H9 (cell line): ENCODE data around the gene GABBR2. TPM values are rescaled to one million over a fixed set of nuclear protein-coding genes. Genes with fewer than 3 reads are reported as not detected.

ENCODE experiments used
- DNase-seq: peaks from one replicate; pipeline ENCODE4 v3.0.0-alpha.2; 2017
- H2AFZ ChIP-seq: one replicate; pipeline ENCODE4 v1.6.1; 2013; ENCODE audit warnings: mild to moderate bottlenecking, low read length, control low read depth, moderate library complexity
- H2AK5ac ChIP-seq: 2 replicates; pipeline ENCODE4 v1.6.1; 2013; ENCODE audit warnings: low read length, control low read depth, mixed read lengths; ENCODE audit not compliant: insufficient read length
- H2BK120ac ChIP-seq: one replicate; pipeline ENCODE4 v1.6.1; 2013; ENCODE audit warnings: low read depth, mild to moderate bottlenecking, low read length, control low read depth, inconsistent platforms; ENCODE audit not compliant: poor library complexity, severe bottlenecking
- H2BK12ac ChIP-seq: 2 replicates; pipeline ENCODE4 v1.6.1; 2013; ENCODE audit warnings: low read length, control low read depth, mixed read lengths, low read depth; ENCODE audit not compliant: insufficient read length
- H2BK15ac ChIP-seq: 2 replicates; pipeline ENCODE4 v1.6.1; 2013; ENCODE audit warnings: low read depth, low read length, control low read depth
- H2BK20ac ChIP-seq: one replicate; pipeline ENCODE4 v1.6.1; 2013; ENCODE audit warnings: low read depth, mild to moderate bottlenecking, low read length, control low read depth, inconsistent platforms; ENCODE audit not compliant: poor library complexity, severe bottlenecking
- H2BK5ac ChIP-seq: 2 replicates; pipeline ENCODE4 v1.6.1; 2013; ENCODE audit warnings: low read length, control low read depth, mixed read lengths; ENCODE audit not compliant: insufficient read length
- H3K14ac ChIP-seq: 2 replicates; pipeline ENCODE4 v1.6.1; 2013; ENCODE audit warnings: low read length, control low read depth; ENCODE audit not compliant: insufficient read depth
- H3K18ac ChIP-seq: 2 replicates; pipeline ENCODE4 v1.6.1; 2013; ENCODE audit warnings: low read depth, mild to moderate bottlenecking, mixed read lengths, low read length, control low read depth; ENCODE audit not compliant: insufficient read length
- H3K23ac ChIP-seq: 2 replicates; pipeline ENCODE4 v1.6.1; 2013; ENCODE audit warnings: low read length, control low read depth, mixed read lengths, low read depth; ENCODE audit not compliant: insufficient read length
- H3K23me2 ChIP-seq: 2 replicates; pipeline ENCODE4 v1.6.1; 2013; ENCODE audit warnings: low read depth, mild to moderate bottlenecking, mixed read lengths, low read length, control low read depth; ENCODE audit not compliant: insufficient read length, poor library complexity, severe bottlenecking
- H3K27ac ChIP-seq: 2 replicates; pipeline ENCODE4 v1.5.1; 2013; ENCODE audit warnings: low read length, control low read depth, mixed read lengths, low read depth; ENCODE audit not compliant: insufficient read length
- H3K27me3 ChIP-seq: 2 replicates; pipeline ENCODE4 v1.6.1; 2013; ENCODE audit warnings: low read length, control low read depth, inconsistent platforms; ENCODE audit not compliant: insufficient read depth
- H3K4ac ChIP-seq: 2 replicates; pipeline ENCODE4 v1.6.1; 2013; ENCODE audit warnings: low read depth, mild to moderate bottlenecking, control low read depth, inconsistent platforms, low read length, moderate library complexity
- H3K4me1 ChIP-seq: 2 replicates; pipeline ENCODE4 v1.6.1; 2013; ENCODE audit warnings: low read length, control low read depth, inconsistent platforms; ENCODE audit not compliant: insufficient read depth
- H3K4me2 ChIP-seq: 2 replicates; pipeline ENCODE4 v1.6.1; 2013; ENCODE audit warnings: low read length, control low read depth, mixed read lengths; ENCODE audit not compliant: insufficient read length, insufficient read depth
- H3K56ac ChIP-seq: 2 replicates; pipeline ENCODE4 v1.6.1; 2013; ENCODE audit warnings: low read depth, mild to moderate bottlenecking, mixed read lengths, low read length, control low read depth; ENCODE audit not compliant: insufficient read length
- H3K79me1 ChIP-seq: 2 replicates; pipeline ENCODE4 v1.6.1; 2013; ENCODE audit warnings: low read depth, mild to moderate bottlenecking, moderate library complexity, low read length, control low read depth, inconsistent platforms; ENCODE audit not compliant: insufficient read depth, poor library complexity, severe bottlenecking
- H3K79me2 ChIP-seq: 2 replicates; pipeline ENCODE4 v1.6.1; 2013; ENCODE audit warnings: low read length, control low read depth, inconsistent platforms; ENCODE audit not compliant: insufficient read depth
- H3K9ac ChIP-seq: 2 replicates; pipeline ENCODE4 v1.6.1; 2013; ENCODE audit warnings: low read length, control low read depth, mixed read lengths; ENCODE audit not compliant: insufficient read length; ENCODE audit errors: extremely low read depth
- H3K9me3 ChIP-seq: one replicate; pipeline ENCODE4 v1.6.1; 2013; ENCODE audit warnings: low read depth, low read length, inconsistent platforms; ENCODE audit not compliant: control insufficient read depth
- H3T11ph ChIP-seq: one replicate; pipeline ENCODE4 v1.6.1; 2013; ENCODE audit warnings: mild to moderate bottlenecking, low read length, control low read depth, inconsistent platforms
- H4K20me1 ChIP-seq: one replicate; pipeline ENCODE4 v1.6.1; 2013; ENCODE audit not compliant: control insufficient read depth, insufficient read length, insufficient read depth
- H4K5ac ChIP-seq: 2 replicates; pipeline ENCODE4 v1.6.1; 2013; ENCODE audit warnings: low read depth, mild to moderate bottlenecking, mixed read lengths, low read length, control low read depth; ENCODE audit not compliant: insufficient read length
- H4K8ac ChIP-seq: replicated peaks from 2 replicates; pipeline ENCODE4 v1.6.1; 2013; ENCODE audit warnings: low read length, control low read depth, mixed read lengths, low read depth; ENCODE audit not compliant: insufficient read length
- H4K91ac ChIP-seq: 2 replicates; pipeline ENCODE4 v1.6.1; 2013; ENCODE audit warnings: low read depth, mild to moderate bottlenecking, moderate library complexity, mixed read lengths, low read length, control low read depth; ENCODE audit not compliant: insufficient read length
- H3K27ac Mint-ChIP-seq, 3 experiments: 2 replicates in 2 of 3; 3 replicates in 1 of 3; pipeline ENCODE4 v1.8.0; 2020 to 2021; ENCODE audit warnings: mixed read lengths in 3 of 3, mild to moderate bottlenecking in 1 of 3, moderate library complexity in 1 of 3
- H3K27me3 Mint-ChIP-seq: 2 replicates; pipeline ENCODE4 v1.8.0; 2021; ENCODE audit warnings: low read depth, mild to moderate bottlenecking, moderate library complexity, mixed read lengths
- H3K36me3 Mint-ChIP-seq, 3 experiments: 2 replicates in 2 of 3; 3 replicates in 1 of 3; pipeline ENCODE4 v1.8.0; 2020 to 2021; ENCODE audit warnings: low read depth in 3 of 3, mixed read lengths in 3 of 3; ENCODE audit not compliant: insufficient read depth in 1 of 3
- H3K4me1 Mint-ChIP-seq, 2 experiments: 2 replicates each; pipeline ENCODE4 v1.8.0; 2020; ENCODE audit warnings: mixed read lengths in 2 of 2
- H3K4me3 Mint-ChIP-seq, 2 experiments: 2 replicates in 1 of 2; 3 replicates in 1 of 2; pipeline ENCODE4 v1.8.0; 2020 to 2021; ENCODE audit warnings: mild to moderate bottlenecking in 2 of 2, mixed read lengths in 2 of 2, moderate library complexity in 1 of 2
- H3K9me3 Mint-ChIP-seq, 2 experiments: 2 replicates in 1 of 2; 3 replicates in 1 of 2; pipeline ENCODE4 v1.8.0; 2020; ENCODE audit warnings: mild to moderate bottlenecking in 2 of 2, mixed read lengths in 2 of 2, moderate library complexity in 1 of 2
- WGBS: extraction: QIAGEN DNeasy Blood & Tissue Kit; methylation state at CpG from one replicate; pipeline ENCODE4 v1.1.7; 2013; ENCODE audit warnings: missing lambda C conversion rate, low lambda C conversion rate, mixed read lengths; ENCODE audit not compliant: insufficient read length; ENCODE audit errors: extremely low coverage; 5-methylcytosine and 5-hydroxymethylcytosine counted together
- total RNA-seq: library from RNA; stranded (reverse); gene quantifications from 2 replicates; pipeline ENCODE4 v1.2.1, GENCODE V29; 2021
- TF ChIP-seq, protein P1 (sequence below): fragments of 200-600 bp; sonication (generic); conservative IDR thresholded peaks from 3 replicates; pipeline ENCODE4 v1.8.0; 2021; ENCODE audit warnings: antibody characterized with exemption, mild to moderate bottlenecking

GABBR2 gene
- total RNA-seq, 1 experiment from 2014 or later, result 0.66 TPM

DNA sequence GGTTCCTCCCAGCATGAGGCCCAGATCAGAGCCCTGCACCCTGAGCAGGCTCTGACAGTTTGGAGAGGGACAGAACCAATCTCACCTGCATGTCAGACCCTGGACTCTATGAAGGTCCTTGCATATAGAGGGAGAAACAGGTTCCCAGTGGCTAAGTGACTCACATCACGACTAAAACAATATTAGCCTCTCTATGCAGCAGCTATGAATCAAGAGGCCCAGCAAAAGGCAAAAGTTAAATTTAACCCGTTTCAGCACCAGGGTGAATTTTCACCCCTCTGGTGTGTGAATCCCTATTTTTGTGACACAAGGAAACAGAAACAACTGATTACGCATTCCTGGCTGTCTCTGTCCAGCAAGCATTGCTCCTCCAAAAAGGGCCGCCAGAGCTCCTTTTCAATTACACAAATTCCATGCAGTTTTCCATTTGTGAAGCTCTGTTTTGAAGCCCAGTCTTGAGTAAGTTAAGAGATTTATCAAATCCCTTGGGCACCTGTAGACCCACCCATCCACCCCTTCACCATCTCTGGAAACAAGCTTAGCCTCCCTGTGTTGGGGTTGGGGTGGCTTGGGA is 136.6 kb downstream of the GABBR2 start:
- TF ChIP-seq, protein P1, sequence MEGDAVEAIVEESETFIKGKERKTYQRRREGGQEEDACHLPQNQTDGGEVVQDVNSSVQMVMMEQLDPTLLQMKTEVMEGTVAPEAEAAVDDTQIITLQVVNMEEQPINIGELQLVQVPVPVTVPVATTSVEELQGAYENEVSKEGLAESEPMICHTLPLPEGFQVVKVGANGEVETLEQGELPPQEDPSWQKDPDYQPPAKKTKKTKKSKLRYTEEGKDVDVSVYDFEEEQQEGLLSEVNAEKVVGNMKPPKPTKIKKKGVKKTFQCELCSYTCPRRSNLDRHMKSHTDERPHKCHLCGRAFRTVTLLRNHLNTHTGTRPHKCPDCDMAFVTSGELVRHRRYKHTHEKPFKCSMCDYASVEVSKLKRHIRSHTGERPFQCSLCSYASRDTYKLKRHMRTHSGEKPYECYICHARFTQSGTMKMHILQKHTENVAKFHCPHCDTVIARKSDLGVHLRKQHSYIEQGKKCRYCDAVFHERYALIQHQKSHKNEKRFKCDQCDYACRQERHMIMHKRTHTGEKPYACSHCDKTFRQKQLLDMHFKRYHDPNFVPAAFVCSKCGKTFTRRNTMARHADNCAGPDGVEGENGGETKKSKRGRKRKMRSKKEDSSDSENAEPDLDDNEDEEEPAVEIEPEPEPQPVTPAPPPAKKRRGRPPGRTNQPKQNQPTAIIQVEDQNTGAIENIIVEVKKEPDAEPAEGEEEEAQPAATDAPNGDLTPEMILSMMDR, result no peak
- H3K56ac ChIP-seq, result no peak overlapping the region
- Mint-ChIP-seq H3K4me1 (peaks cover 0 to 5% of the 10 kb centered on the region in 2 experiments; a peak in 2 of 4 replicates), H3K36me3 (no peaks in the 10 kb centered on the region; a peak in 1 of 7 replicates), H3K27me3 (peaks cover 2% of the 10 kb centered on the region), H3K27ac (no peak overlapping the region; a peak in 1 of 7 replicates), H3K9me3 (no peaks in the 10 kb centered on the region), H3K4me3 (no peak overlapping the region)
- H2AFZ ChIP-seq, result no peak overlapping the region
- H4K8ac ChIP-seq, result no peak overlapping the region
- H2AK5ac ChIP-seq, result no peak overlapping the region
- no peak overlapping the region for H2BK20ac ChIP-seq
- H2BK15ac ChIP-seq, result no peak overlapping the region
- H4K5ac ChIP-seq, result no peak overlapping the region
- H3K4me2 ChIP-seq, result no peak overlapping the region
- H3K27me3 ChIP-seq, result no peaks in the 10 kb centered on the region
- H2BK5ac ChIP-seq, result no peak overlapping the region
- no peak overlapping the region for H2BK120ac ChIP-seq
- no CpG with 5 or more reads among the region's 4 CpGs for WGBS
- H3K23ac ChIP-seq, result no peak overlapping the region
- H3K79me2 ChIP-seq, result no peaks in the 10 kb centered on the region
- no peak overlapping the region for H3K9ac ChIP-seq
- H3K9me3 ChIP-seq, result no peaks in the 10 kb centered on the region
- no peaks in the 10 kb centered on the region for H3K23me2 ChIP-seq
- H3K18ac ChIP-seq, result no peak overlapping the region
- no peak overlapping the region for H3K14ac ChIP-seq
- no peak for DNase-seq
- no peaks in the 10 kb centered on the region for H3K4me1 ChIP-seq
- H3K27ac ChIP-seq, result no peak overlapping the region
- no peaks in the 10 kb centered on the region for H3K79me1 ChIP-seq
- no peak overlapping the region for H4K91ac ChIP-seq
- H3K4ac ChIP-seq, result no peak overlapping the region
- no peaks in the 10 kb centered on the region for H4K20me1 ChIP-seq
- H2BK12ac ChIP-seq, result no peak overlapping the region
- H3T11ph ChIP-seq, result no peak overlapping the region
